ENCODE measurements around the gene ANKRD10.
"Not testable (repeated sequence)": the region's sequence is repeated elsewhere in the genome, so short reads cannot be mapped to it uniquely, and the experiment has no call there.

The ANKRD10 gene

GRCh38 chr13:110866491-110867170 is 48.2 kb downstream of the ANKRD10 start:
- no peak for DNase-seq (ENCODE audit: low read depth in 2 of 2)

- no peak for DNase-seq (ENCODE audit: low read depth in 2 of 2)
These were observed 51.2 kb downstream of the ANKRD10 start for GRCh38 chr13:110863685-110864084.

GRCh38 chr13:110860983-110861382 is 53.9 kb downstream of the ANKRD10 start:
- DNase-seq (ENCODE audit: low read depth in 2 of 2), result no peak

- no peak for DNase-seq (ENCODE audit: low read depth in 2 of 2)
These were observed 57.7 kb downstream of the ANKRD10 start for GRCh38 chr13:110856942-110857835.

GRCh38 chr13:110855363-110855762 is 59.5 kb downstream of the ANKRD10 start:
- no peak for DNase-seq (ENCODE audit: low read depth in 2 of 2)

GRCh38 chr13:110854866-110855265 is 60.0 kb downstream of the ANKRD10 start:
- no peak for DNase-seq (ENCODE audit: low read depth in 2 of 2)

- no peak for DNase-seq (ENCODE audit: low read depth in 2 of 2)
These were observed 61.6 kb downstream of the ANKRD10 start for GRCh38 chr13:110853235-110853721.

- DNase-seq (ENCODE audit: low read depth in 2 of 2), result no peak
These were observed 64.0 kb downstream of the ANKRD10 start for GRCh38 chr13:110850840-110851239.

- no peak for DNase-seq (ENCODE audit: low read depth in 2 of 2)
These were observed 64.9 kb downstream of the ANKRD10 start for GRCh38 chr13:110850006-110850405.

- DNase-seq (ENCODE audit: low read depth in 2 of 2), result no peak
These were observed 69.3 kb downstream of the ANKRD10 start for GRCh38 chr13:110845520-110845919.

- DNase-seq (ENCODE audit: low read depth in 2 of 2), result no peak
These were observed 73.0 kb downstream of the ANKRD10 start for GRCh38 chr13:110841846-110842245.

GRCh38 chr13:110841406-110841805 is 73.5 kb downstream of the ANKRD10 start:
- no peak for DNase-seq (ENCODE audit: low read depth in 2 of 2)

- DNase-seq (ENCODE audit: low read depth in 2 of 2), result no peak
These were observed 75.9 kb downstream of the ANKRD10 start for GRCh38 chr13:110838867-110839538.

GRCh38 chr13:110838116-110838515 is 76.8 kb downstream of the ANKRD10 start:
- no peak for DNase-seq (ENCODE audit: low read depth in 2 of 2)

GRCh38 chr13:110837397-110838061 is 77.3 kb downstream of the ANKRD10 start:
- not testable (repeated sequence) for DNase-seq (ENCODE audit: low read depth in 2 of 2)

GRCh38 chr13:110836605-110836903 is 78.3 kb downstream of the ANKRD10 start:
- no peak for DNase-seq (ENCODE audit: low read depth in 2 of 2)

GRCh38 chr13:110835721-110836604 is 78.9 kb downstream of the ANKRD10 start:
- no peak for DNase-seq (ENCODE audit: low read depth in 2 of 2)

- DNase-seq (ENCODE audit: low read depth in 2 of 2), result no peak
These were observed 80.3 kb downstream of the ANKRD10 start for GRCh38 chr13:110834572-110834971.

GRCh38 chr13:110832531-110832930 is 82.3 kb downstream of the ANKRD10 start:
- no peak for DNase-seq (ENCODE audit: low read depth in 2 of 2)

- DNase-seq (ENCODE audit: low read depth in 2 of 2), result no peak
These were observed 82.7 kb downstream of the ANKRD10 start for GRCh38 chr13:110832205-110832479.

Data from stimulated activated CD8-positive, alpha-beta memory T cell treated with anti-CD3 and anti-CD28 coated beads, Interleukin-2, amount 100 ng/mL, for 1 hour (primary cell).